A549 (cell line): ENCODE measurements around the gene COX19.

Experiments used
- BCL3 ChIP-seq: fragments of >200 bp; sonication (Bioruptor Twin); formaldehyde crosslinking; IDR thresholded peaks from 3 replicates; pipeline ENCODE4 v1.6.1; 2016
- CHD2 ChIP-seq: fragments of 150-350 bp; IDR thresholded peaks from 2 replicates; pipeline ENCODE4 v1.6.1; 2014; ENCODE audit warnings: low read length; ENCODE audit not compliant: partially characterized antibody
- CTCF ChIP-seq: fragments of >200 bp; sonication (Bioruptor Twin); formaldehyde crosslinking; IDR thresholded peaks from 3 replicates; pipeline ENCODE4 v1.5.1; 2016
- EP300 ChIP-seq, 2 experiments: fragments of >200 bp; sonication (Bioruptor Twin); formaldehyde crosslinking; IDR thresholded peaks; 2 replicates in 1 of 2; 3 replicates in 1 of 2; pipeline ENCODE4 v1.6.1; 2016 to 2017
- MAFK ChIP-seq: fragments of 450-650 bp; IDR thresholded peaks from 2 replicates; pipeline ENCODE4 v1.6.1; 2014; ENCODE audit not compliant: partially characterized antibody
- MAX ChIP-seq: IDR thresholded peaks from 2 replicates; pipeline ENCODE4 v1.6.1; 2012
- MAZ ChIP-seq: fragments of 150-350 bp; IDR thresholded peaks from 2 replicates; pipeline ENCODE4 v1.6.1; 2014; ENCODE audit warnings: antibody characterized with exemption, low read depth, low read length, borderline replicate concordance
- NFE2L2 ChIP-seq: fragments of 150-350 bp; conservative IDR thresholded peaks from 2 replicates; pipeline ENCODE4 v1.6.1; 2014; ENCODE audit warnings: low read length
- POLR2A ChIP-seq: IDR thresholded peaks from 2 replicates; pipeline ENCODE4 v1.6.1; 2012; ENCODE audit warnings: mild to moderate bottlenecking, low read length
- RCOR1 ChIP-seq: fragments of 150-350 bp; IDR thresholded peaks from 2 replicates; pipeline ENCODE4 v1.6.1; 2014; ENCODE audit warnings: antibody characterized with exemption, low read length, low read depth
- RFX5 ChIP-seq: fragments of 450-650 bp; IDR thresholded peaks from 2 replicates; pipeline ENCODE4 v1.7.1; 2014; ENCODE audit warnings: antibody characterized with exemption, mild to moderate bottlenecking, moderate library complexity
- ZNF302 ChIP-seq: fragments of 250-450 bp; sonication (Bioruptor Pico); IDR thresholded peaks from 2 replicates; pipeline ENCODE4 v1.9.0; 2021; ENCODE audit warnings: inconsistent platforms, mild to moderate bottlenecking, moderate library complexity

- no peak for TF ChIP-seq RFX5
- TF ChIP-seq MAX = no peak
- no peak for TF ChIP-seq POLR2A
- TF ChIP-seq ZNF302 (CRISPR knock-in tag) = no peak
- TF ChIP-seq RCOR1 = no peak
- TF ChIP-seq CTCF = no peak
- no peak for TF ChIP-seq MAFK
- no peak for TF ChIP-seq BCL3
- no peak for TF ChIP-seq CHD2
- no peak for TF ChIP-seq EP300 (IDR thresholded peaks at IDR 0.05)
- no peak for TF ChIP-seq NFE2L2
- no peak for TF ChIP-seq MAZ
Measured at GRCh38 chr7:930975-931758, 44.2 kb downstream of the COX19 start.
